Measurements from ENCODE around the gene TRIM52. TPM values are rescaled to one million over a fixed set of nuclear protein-coding genes. Genes with fewer than 3 reads are reported as not detected.

The TRIM52 gene
- total and polyA plus RNA-seq, 9 of the 15 experiments (the other 6 are each of a cell fraction or from before 2014, with no cell fraction given): 3.3 to 21.9 (median 13.5) TPM

GRCh38 chr5:181223058-181223728, 37.8 kb downstream of the TRIM52 start, which contains the start of gene TRIM41 (continued):
- TF ChIP-seq CREB3L1 (IDR thresholded peaks at IDR 0.05; ENCODE audit: borderline replicate concordance, low read depth) (peak; percentile 98), XRCC5 (IDR thresholded peaks at IDR 0.05; ENCODE audit: low read depth, low read length) (peak; percentile 17; the same call in 1 of the 2 replicates), ZMIZ1 (IDR thresholded peaks at IDR 0.05; ENCODE audit: low read depth in 2 of 2, low read length in 2 of 2) (0 out of 4 replicates have a peak, but pooled peaks of 1 of the 2 experiments have one; percentile 13), BCLAF1 (IDR thresholded peaks at IDR 0.05; ENCODE audit: borderline replicate concordance in 1 of 2, control insufficient read depth in 1 of 2, low read depth in 2 of 2, low read length in 1 of 2) (no peak; a peak in 1 of 4 replicates), SNRNP70 (optimal IDR thresholded peaks at IDR 0.05; ENCODE audit: low read depth, low read length) (no peak), PTRF (tag; IDR thresholded peaks at IDR 0.05) (no peak), SRSF3 (IDR thresholded peaks at IDR 0.05; ENCODE audit: insufficient read depth, low read length) (no peak), RBM22 (IDR thresholded peaks at IDR 0.05; ENCODE audit: low read depth, low read length, poor library complexity, severe bottlenecking) (peak; percentile 57), CXXC5 (CRISPR knock-in tag; IDR thresholded peaks at IDR 0.05) (peak; percentile 88), ZNF224 (CRISPR knock-in tag; IDR thresholded peaks at IDR 0.05) (no peak), HNRNPLL (IDR thresholded peaks at IDR 0.05; ENCODE audit: low read depth, low read length, poor library complexity, severe bottlenecking) (peak; percentile 55), ZNF778 (CRISPR knock-in tag; IDR thresholded peaks at IDR 0.05) (no peak), RCOR1 (IDR thresholded peaks at IDR 0.05; ENCODE audit: borderline replicate concordance in 1 of 2, low read depth in 2 of 2, low read length in 2 of 2) (peak in 1 of 2 experiments; percentile 40; a peak in 2 of 4 replicates), TEAD2 (tag; IDR thresholded peaks at IDR 0.05) (no peak), DNMT1 (IDR thresholded peaks at IDR 0.05) (no peak), RFX5 (IDR thresholded peaks at IDR 0.05; ENCODE audit: low read depth, low read length) (no peak), ZNF780A (CRISPR knock-in tag; IDR thresholded peaks at IDR 0.05) (no peak), OTX1 (CRISPR knock-in tag; IDR thresholded peaks at IDR 0.05) (0 out of 2 replicates have a peak, but pooled peaks have one; percentile 10), RBM25 (IDR thresholded peaks at IDR 0.05; ENCODE audit: low read depth, low read length, severe bottlenecking) (no peak)
